K562 treated with DMSO at 1 percent for 24 hours (cell line): Measurements from ENCODE around the gene GYPE. TPM values are rescaled to one million over a fixed set of nuclear protein-coding genes. Genes with fewer than 3 reads are reported as not detected.

ENCODE experiments used
- total RNA-seq: library from RNA; unstranded; fragments of 300-600 nt; gene quantifications from 2 replicates; pipeline ENCODE4 v1.2.3, GENCODE V29; 2022; ENCODE audit warnings: low read depth; ENCODE audit not compliant: insufficient read depth

The GYPE gene
- 6.1 and 7.6 TPM in 2 replicates for total RNA-seq

GRCh38 chr4:143905440-143905839 lies at the start of gene GYPE:
Gene GYPE (minus strand): TSS chr4:143905559. CDS start chr4:143905507, 52 bp downstream.

Other genes starting within 250 kb of the GYPE start
- not detected in 2 replicates for gene FREM3, start 204.9 kb downstream of the GYPE start, total RNA-seq
- gene GYPB, start 113.8 kb upstream of the GYPE start, total RNA-seq: 23.1 and 27.2 TPM in 2 replicates
- gene GYPA, start 235.2 kb upstream of the GYPE start, total RNA-seq: 9.4 and 11.3 TPM in 2 replicates